Stimulated activated CD4-positive, alpha-beta T cell treated with anti-CD3 and anti-CD28 coated beads, Interleukin-4, amount 100 ng/mL, for 48 hours (primary cell): ENCODE data around the gene RNF14.

Source experiments
- DNase-seq, 2 donors: peaks; one replicate each; pipeline ENCODE4 v3.0.0-alpha.2; 2020; ENCODE audit warnings: low read depth in 2 of 2

RNF14 gene

GRCh38 chr5:141982626-141983025, 13.7 kb downstream of the RNF14 start:
- DNase-seq = no peak

- no peak for DNase-seq
Observed at GRCh38 chr5:141986072-141986471, 17.2 kb downstream of the RNF14 start.

- DNase-seq = no peak
Observed at GRCh38 chr5:141989720-141990119, 20.8 kb downstream of the RNF14 start.

GRCh38 chr5:141992349-141992963, 23.6 kb downstream of the RNF14 start:
- DNase-seq = peak; percentile 66 to 79

GRCh38 chr5:141994511-141995136, 25.7 kb downstream of the RNF14 start:
- no peak for DNase-seq

DNA sequence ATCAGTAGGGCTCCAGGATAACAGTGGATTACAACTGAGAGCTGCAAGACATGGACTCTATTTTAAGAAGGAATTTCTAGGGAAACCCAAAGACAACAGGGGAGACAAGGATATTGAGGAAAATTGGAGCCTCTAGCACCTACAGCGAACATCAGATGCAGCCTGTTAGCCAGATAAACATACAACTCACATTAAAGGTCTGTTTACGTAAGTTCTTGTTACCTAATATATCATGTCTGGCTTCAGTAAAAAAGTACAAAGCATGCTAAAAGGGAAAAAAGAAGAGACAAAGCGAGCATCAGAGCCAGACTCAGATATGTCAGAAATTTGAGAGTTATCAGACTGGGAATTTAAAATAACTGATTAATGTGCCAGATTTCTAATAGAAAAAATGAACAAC, 26.8 kb downstream of the RNF14 start:
- DNase-seq = no peak

GRCh38 chr5:141997358-141997960, 28.6 kb downstream of the RNF14 start:
- DNase-seq = no peak

DNA sequence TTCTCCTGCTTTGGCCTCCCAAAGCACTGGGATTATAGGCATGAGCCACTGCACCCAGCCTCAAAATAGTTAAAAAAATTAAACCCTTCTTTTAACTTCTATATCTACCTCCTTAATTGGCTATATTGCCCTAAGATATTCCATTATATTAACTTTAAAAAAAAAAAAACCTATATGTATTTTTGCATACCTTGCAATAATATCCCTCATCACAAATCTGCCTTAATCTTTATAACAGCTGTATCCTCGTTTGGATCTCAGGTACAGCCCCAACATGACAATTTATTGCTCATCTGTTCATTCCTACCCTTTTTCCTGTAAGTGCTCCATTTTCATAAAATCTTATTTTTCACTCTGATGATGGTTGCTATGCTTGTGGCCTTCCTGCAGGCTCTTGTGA, 31.3 kb downstream of the RNF14 start:
- DNase-seq = no peak

GRCh38 chr5:142000704-142001484, 32.0 kb downstream of the RNF14 start:
- DNase-seq = no peak

DNA sequence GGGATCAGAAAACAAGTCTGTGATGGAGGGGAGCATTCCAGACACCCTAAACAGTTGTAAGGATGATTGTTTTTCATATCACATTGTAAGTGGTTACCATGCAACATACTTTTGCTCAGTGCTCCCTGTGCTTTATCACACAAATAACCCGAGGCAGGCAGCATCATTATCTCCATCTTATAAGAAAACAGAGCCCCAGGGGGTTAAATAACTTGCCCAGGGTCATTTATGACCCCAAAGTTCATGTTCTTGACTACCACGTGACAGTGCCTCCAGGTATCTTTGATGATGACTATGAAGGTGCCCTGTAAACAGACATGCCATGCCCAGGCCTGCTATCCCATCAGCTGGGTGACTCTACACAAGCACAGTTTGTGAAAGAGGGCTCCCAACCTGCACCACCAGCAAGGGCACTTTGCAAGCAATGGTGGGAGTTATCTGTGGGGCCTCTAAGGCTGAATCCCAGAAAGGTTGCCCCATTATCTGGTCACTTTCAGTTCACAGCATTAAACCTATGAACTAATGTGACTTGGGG, 34.4 kb downstream of the RNF14 start:
- DNase-seq = no peak

DNA sequence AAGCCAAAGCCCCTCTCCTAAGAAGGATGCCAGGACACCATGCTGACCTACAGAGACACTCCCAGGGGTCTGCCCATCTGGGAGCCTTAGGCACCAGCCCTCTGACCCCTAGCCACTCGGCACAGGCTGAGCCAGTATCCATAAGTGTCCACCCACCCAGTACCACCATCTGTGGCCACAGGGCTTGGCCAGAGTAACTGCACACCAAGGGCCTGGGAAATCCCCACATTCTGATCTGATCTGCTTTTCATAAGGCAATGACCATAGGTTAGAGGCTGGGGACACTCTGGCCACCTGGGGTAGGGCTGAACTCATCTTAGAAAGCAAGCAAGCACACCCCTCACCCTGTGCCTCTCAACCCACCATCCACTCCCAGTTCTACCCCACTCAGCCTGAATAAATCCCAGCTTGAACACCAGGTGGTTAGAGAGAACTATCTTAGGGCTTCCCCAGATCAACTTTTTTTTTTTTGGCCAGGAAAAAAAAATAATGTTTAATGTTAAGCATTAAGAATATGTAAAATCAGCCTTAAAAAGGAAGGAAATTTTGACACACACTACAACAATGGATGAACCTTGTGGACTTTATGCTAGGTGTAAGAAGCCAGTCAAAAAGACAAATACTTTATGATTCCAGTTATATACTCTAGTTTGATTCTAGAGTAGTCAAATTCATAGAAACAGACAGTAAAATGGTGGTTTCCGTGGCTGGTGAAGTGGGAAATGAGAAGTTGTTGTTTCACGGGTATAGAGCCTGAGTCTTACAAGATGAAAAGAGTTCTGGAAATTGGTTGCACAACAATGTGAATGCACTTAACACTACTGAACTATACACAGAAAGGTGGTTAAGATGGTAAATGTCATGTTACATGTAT, 37.7 kb downstream of the RNF14 start:
- peak in 1 of 2 donors; percentile 28 for DNase-seq

DNA sequence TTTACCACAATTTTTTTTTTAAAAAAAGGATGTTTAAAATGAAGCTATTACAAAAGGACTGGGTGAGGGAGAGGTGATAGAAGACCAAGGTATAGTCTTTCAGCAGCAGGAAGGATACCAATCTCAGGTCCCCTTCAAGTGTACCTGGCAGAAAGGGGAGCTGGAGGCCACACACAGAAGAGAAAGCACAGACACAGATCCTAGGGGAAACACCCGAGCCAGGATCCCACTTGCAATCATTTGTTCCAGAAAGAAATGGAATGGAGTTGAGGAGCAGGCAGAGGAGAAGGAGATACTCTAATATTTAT, 38.3 kb downstream of the RNF14 start:
- no peak for DNase-seq

DNA sequence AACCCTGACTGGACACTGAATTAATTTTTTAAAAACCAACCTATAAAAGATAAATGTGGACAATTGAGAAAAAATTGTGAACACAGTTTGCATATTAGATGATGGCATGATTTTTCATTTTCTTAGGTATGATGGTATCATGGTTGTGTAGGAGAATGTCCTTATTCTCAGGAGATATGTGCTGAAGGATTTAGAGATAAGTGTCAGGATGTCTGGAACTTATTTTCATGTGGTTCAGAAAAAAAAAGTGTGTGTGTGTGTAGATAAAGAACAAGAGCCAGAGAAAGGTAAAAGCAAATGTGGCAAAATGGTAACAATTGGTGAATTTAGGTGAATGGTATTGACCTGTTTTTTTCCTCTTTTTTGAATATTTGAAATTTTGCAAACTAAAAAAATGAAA, 39.9 kb downstream of the RNF14 start:
- no peak for DNase-seq

DNA sequence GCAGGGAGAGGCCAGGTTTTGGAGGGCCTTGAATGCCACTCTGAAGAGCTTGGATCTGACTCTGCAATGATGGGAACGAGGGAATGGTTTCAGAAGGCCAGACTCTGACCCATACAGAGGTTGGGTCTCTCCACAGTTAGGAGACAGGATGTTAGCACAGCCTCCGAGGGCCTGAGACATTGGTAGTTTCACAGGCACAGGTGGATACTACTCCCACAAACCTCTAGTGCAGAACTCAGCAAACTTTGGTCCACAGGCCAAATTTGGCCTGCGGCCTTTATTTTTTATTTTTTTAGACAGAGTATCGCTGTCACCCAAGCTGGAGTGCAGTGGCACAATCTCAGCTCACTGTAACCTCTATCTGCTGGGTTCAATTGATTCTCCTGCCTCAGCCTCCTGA, 41.0 kb downstream of the RNF14 start:
- DNase-seq = no peak

- no peak for DNase-seq
Observed at GRCh38 chr5:142011572-142012185, 42.8 kb downstream of the RNF14 start.

DNA sequence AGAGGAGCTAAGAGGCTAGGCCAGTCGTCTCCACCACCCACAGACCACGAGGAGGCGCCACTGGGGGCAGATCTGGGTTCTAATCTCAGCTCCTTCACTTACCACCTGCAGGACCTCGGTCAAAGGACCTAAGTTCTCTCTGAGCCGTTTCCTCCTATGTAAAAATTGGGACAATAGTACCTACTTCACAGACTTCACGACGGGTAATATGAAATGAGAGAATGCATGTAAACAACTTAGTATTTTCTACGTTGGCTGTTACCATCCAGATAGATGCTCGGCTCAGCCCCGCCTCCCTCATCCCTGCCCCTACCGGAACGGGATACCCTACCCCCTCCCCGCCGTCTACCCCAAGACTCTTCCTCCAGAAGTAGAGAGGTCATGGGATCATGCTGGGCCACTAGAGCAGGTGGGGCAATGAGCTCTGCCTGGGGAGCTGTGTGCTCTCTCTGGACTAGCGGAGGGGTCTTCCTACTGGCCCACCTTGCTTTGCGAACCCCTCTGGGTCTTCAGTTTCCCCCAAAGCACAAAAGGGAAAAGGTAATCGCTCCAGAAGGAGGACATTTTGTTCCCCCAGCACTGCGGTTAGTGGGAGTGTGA, 43.4 kb downstream of the RNF14 start:
- DNase-seq = peak; percentile 60 to 73

GRCh38 chr5:142012792-142013388, 44.0 kb downstream of the RNF14 start, which contains the start of gene GNPDA1:
TSS of gene GNPDA1 (minus strand) at chr5:142013027. CDS start at chr5:142012035, 992 bp downstream.
- peak; percentile 56 to 65 for DNase-seq

- DNase-seq = no peak
Observed at GRCh38 chr5:142013734-142014521, 45.0 kb downstream of the RNF14 start.

DNA sequence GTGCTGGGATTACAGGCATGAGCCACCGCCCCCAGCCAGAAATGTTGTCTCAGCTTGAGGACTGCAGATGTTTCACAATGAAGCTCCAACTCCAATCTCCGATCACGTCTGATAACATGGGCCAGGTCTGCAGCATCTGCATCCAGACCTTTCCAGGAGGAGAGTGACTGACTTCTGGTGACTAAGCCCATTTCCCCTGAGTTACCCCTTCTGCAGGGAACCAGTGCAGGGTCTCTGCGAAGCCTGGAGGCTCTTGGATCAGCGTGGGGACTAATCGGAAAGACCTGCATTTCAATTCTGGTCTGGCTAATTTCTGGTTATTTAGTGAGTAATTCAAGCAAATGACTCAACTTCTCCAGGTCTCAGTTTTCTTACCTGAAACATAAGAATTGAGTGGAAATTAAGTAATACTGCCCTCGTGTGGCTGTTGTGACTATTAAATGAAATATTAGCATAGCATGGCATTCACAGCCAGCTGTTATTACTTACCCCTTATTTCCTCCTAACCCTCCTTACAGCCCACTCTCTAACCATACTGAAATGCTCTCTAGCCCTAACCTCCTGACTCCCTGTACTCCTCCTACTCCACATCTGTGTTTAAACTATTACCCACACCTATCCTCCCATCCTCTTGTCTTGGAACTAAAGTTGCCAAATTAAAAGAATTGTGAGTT, 46.1 kb downstream of the RNF14 start:
- DNase-seq = peak; percentile 24 to 44
